GM21381 (cell line): ENCODE data around the gene TMA7.
"Not testable (repeated sequence)": the region's sequence is repeated elsewhere in the genome, so short reads cannot be mapped to it uniquely, and the experiment has no call there.

Experiments used
- ATAC-seq: cut with Tn5 transposase; IDR thresholded peaks from one replicate; pipeline ENCODE4 v1.9.1; 2021; ENCODE audit warnings: mild to moderate bottlenecking, moderate library complexity; ENCODE audit not compliant: unreplicated experiment

Gene TMA7

GRCh38 chr3:48465531-48466378, 25.7 kb downstream of the TMA7 start:
- ATAC-seq = peak; percentile 81

- ATAC-seq = peak; percentile 4
These were observed 26.5 kb downstream of the TMA7 start for GRCh38 chr3:48466386-48467109.

GRCh38 chr3:48467110-48467454, 27.0 kb downstream of the TMA7 start:
- ATAC-seq = no peak

GRCh38 chr3:48467473-48468267, 27.6 kb downstream of the TMA7 start:
- ATAC-seq = no peak

- ATAC-seq = no peak
These were observed 28.3 kb downstream of the TMA7 start for GRCh38 chr3:48468329-48468731.

- ATAC-seq = no peak
These were observed 29.2 kb downstream of the TMA7 start for GRCh38 chr3:48469046-48469915.

GRCh38 chr3:48470286-48470685, 30.2 kb downstream of the TMA7 start:
- ATAC-seq = no peak

- ATAC-seq = peak; percentile 11
These were observed 32.5 kb downstream of the TMA7 start for GRCh38 chr3:48472673-48472922.

- ATAC-seq = peak; percentile 85
These were observed 33.0 kb downstream of the TMA7 start for GRCh38 chr3:48472923-48473616.

- no peak for ATAC-seq
These were observed 33.5 kb downstream of the TMA7 start for GRCh38 chr3:48473617-48473952.

GRCh38 chr3:48474031-48474430, 34.0 kb downstream of the TMA7 start:
- ATAC-seq = not testable (repeated sequence)

GRCh38 chr3:48474619-48475018, 34.6 kb downstream of the TMA7 start:
- ATAC-seq = no peak

GRCh38 chr3:48475188-48475587, 35.1 kb downstream of the TMA7 start:
- ATAC-seq = no peak

- no peak for ATAC-seq
These were observed 36.5 kb downstream of the TMA7 start for GRCh38 chr3:48476426-48477053.

- ATAC-seq = no peak
These were observed 38.0 kb downstream of the TMA7 start for GRCh38 chr3:48477959-48478520.

GRCh38 chr3:48478626-48479555, 38.8 kb downstream of the TMA7 start:
- ATAC-seq = no peak

- not testable (repeated sequence) for ATAC-seq
These were observed 40.8 kb downstream of the TMA7 start for GRCh38 chr3:48480891-48481290.

- not testable (repeated sequence) for ATAC-seq
These were observed 42.8 kb downstream of the TMA7 start for GRCh38 chr3:48482822-48483221.
